ENCODE measurements around the gene PPCDC.

PPCDC gene

GRCh38 chr15:75016431-75016830 is 7.0 kb upstream of the PPCDC start:
- DNase-seq, result no peak

DNA sequence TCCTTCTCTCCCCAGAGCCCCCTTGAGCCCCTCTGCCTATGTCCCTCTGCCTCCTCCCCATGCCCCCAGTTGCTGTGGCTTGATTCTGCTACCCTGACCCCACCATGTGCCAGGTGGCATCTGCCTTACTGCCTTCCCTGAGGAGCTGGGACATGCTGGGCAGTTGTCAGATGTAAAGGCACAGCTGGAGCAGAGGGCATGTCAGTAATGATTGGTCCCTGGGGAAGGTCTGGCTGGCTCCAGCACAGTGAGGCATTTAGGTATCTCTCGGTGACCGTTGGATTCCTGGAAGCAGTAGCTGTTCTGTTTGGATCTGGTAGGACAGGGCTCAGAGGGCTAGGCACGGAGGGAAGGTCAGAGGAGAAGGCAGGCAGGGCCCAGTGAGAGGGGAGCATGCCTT is 3.5 kb upstream of the PPCDC start:
- DNase-seq, result no peak

GRCh38 chr15:75021341-75021740 is 2.0 kb upstream of the PPCDC start:
- no peak for DNase-seq

DNA sequence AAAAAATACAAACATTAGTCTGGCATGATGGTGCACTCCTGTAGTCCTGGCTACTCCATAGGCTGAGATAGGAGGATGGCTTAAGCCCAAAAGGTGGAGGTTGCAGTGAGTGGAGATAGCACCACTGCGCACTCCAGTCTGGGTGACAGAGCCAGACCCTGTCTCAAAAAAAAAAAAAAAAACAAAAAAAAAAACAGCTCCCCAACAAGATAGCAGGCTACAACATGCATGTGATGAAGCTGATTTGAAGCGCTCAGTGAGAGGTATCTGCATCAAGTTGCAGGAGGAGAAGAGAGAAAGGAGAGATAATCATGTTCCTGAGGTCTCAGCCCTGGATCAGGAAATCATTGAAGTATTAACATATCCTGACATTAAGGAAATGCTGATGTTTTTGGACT is 608 bp upstream of the PPCDC start:
- no peak for DNase-seq

DNA sequence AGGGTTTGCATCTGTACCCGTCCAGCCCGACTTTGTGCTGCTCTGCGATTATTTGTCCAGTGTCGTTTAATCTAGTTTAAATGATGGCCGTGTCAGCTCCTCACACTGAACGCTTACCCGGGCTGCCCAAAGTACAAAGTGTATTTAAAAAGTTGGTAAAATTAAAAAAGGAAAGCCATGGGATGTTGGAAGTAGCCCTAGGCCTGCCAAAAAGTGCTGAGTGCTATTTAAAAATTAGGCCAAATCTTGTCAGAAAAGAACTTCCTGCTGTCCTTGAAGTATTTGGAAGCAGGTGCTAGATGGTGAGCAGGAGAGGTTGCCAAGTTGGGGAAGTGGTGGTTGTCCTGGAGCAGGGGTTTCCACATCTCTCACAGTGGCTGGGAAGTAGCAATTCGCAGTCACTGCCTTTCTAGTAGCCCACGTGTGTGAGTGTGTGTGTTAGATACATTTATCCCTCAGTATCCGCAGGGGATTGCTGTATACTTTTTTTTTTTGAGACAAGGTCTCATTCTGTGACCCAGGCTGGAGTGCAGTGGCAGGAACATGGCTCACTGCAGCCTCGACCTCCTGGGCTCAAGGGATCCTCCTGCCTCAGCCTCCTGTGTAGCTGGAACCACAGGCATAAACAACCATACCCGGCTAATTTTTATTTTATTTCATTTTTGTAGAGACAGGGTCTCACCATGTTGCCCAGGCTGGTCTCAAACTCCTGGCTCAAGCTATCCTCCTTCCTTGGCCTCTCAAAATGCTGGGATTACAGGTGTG is 664 bp downstream of the PPCDC start:
- DNase-seq, result peak; percentile 35

- no peak for DNase-seq
These were observed 1.7 kb downstream of the PPCDC start for GRCh38 chr15:75025107-75025506.

GRCh38 chr15:75025548-75026260 is 2.3 kb downstream of the PPCDC start:
- DNase-seq, result no peak

DNA sequence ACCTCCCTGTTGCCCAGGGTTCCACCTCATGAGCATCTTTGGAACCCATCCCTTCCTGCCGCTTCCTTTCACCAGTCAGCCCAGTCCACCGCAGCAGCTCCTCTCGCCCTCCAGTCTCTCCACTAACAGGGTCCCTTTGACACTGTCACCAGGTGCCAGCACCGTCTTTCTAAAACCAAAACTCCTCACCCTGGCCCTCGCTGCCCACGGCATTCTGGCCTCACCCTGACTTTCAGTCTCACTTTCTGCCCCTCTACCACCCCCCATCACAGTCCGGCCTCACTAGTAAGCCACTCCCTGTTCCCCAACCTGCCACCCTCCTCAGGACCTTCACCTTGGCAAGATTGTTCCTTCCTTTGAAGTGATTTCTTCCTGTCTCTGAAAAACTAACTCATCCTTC is 4.2 kb downstream of the PPCDC start:
- no peak for DNase-seq

GRCh38 chr15:75028991-75029377 is 5.6 kb downstream of the PPCDC start:
- DNase-seq, result no peak

GRCh38 chr15:75029378-75030022 is 6.1 kb downstream of the PPCDC start:
- peak; percentile 92 for DNase-seq

DNA sequence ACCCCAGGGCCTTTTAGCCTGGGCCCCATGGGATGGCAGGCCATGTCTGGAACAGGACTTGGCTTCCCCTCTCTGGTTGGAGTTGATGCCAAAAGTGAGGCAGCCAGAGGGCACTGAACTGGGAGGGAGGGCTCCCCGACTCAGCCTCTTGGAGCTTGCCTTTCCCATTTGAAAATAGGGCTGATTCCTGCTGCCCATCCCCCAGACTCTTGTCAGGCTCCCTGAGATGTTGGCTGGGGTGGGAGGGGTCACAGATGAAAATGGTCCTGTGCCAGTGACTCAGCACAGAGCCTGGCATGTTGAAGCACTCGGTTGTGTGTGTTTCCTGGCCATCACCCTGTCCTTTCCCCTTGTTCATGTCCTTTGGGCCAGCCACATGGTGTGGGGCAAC is 6.6 kb downstream of the PPCDC start:
- DNase-seq, result no peak

- DNase-seq, result no peak
These were observed 7.0 kb downstream of the PPCDC start for GRCh38 chr15:75030424-75030823.

DNA sequence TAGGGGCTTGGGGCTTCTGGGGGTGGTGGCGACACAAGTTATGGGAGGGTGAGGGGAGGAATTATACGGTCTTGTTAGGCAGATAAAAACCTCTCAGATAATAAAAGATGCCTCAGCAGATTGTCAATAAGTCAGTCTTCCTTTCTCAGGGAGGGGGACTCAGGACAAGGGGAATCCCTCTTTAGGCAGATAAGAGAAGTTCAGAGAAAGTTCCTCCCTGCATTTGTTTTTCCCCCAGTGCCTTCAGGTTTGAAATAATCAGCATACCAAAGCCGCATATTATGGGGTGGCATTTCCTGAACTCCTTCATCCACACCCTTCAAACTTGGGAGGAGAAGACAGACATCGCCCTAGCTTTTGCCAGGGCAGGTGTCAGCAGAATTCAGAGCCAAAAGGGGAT is 8.5 kb downstream of the PPCDC start:
- no peak for DNase-seq

GRCh38 chr15:75032395-75032794 is 9.0 kb downstream of the PPCDC start:
- DNase-seq, result no peak

GRCh38 chr15:75033809-75034208 is 10.4 kb downstream of the PPCDC start:
- no peak for DNase-seq

GRCh38 chr15:75034615-75035014 is 11.2 kb downstream of the PPCDC start:
- no peak for DNase-seq

- no peak for DNase-seq
These were observed 12.8 kb downstream of the PPCDC start for GRCh38 chr15:75036212-75036616.

DNA sequence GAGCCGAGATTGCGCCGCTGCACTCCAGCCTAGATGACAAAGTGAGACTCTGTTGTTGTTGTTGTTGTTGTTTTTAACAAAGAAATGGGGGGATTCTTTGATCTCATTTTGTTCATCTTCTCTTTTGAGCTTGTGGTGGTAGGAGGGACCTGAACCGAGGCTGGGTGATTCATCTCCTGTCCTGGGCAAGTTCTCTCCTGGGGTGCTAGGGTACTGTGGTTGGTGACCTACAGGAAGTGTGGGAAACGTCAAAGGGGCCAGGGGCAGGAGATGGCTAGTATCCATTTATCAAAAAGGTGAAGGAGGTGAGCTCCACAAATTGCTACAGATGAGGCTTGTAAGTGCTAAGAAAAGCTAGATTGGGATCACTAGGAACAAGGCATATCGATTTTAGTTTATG is 14.3 kb downstream of the PPCDC start:
- no peak for DNase-seq

GRCh38 chr15:75038231-75038630 is 14.8 kb downstream of the PPCDC start:
- no peak for DNase-seq

GRCh38 chr15:75042730-75043508 is 19.5 kb downstream of the PPCDC start:
- DNase-seq, result peak; percentile 67

- no peak for DNase-seq
These were observed 20.3 kb downstream of the PPCDC start for GRCh38 chr15:75043509-75044257.

GRCh38 chr15:75044258-75044878 is 21.0 kb downstream of the PPCDC start:
- DNase-seq, result no peak
